HCT116 (cell line): ENCODE measurements around the gene PRKCA. TPM values are rescaled to one million over a fixed set of nuclear protein-coding genes. Genes with fewer than 3 reads are reported as not detected.
"Not testable (repeated sequence)": the region's sequence is repeated elsewhere in the genome, so short reads cannot be mapped to it uniquely, and the experiment has no call there.

ENCODE experiments used
- ATAC-seq: fragments of 200-7000 bp; cut with Tn5 transposase; 2 replicates; pipeline ENCODE4 v1.9.1; 2020; ENCODE audit warnings: mild to moderate bottlenecking, moderate library complexity
- BruUV-seq: library from RNA; stranded (reverse); fragments of 400-500 nt; replicated peaks from 2 replicates; lab custom pipeline; 2021; lab: Mats Ljungman, UMichigan
- CTCF ChIA-PET: fragments of 300-600 bp; sonication (Branson Sonifier 250); formaldehyde crosslinking; loops from one replicate; lab custom pipeline; 2021; ENCODE audit warnings: antibody characterized with exemption; lab: Charles Lee
- POLR2A ChIA-PET: fragments of 300-600, 350-600 bp; sonication (Branson Sonifier 250); formaldehyde crosslinking; loops from one replicate; lab custom pipeline; 2021; ENCODE audit warnings: antibody characterized with exemption; lab: Charles Lee
- RAD21 ChIA-PET, 2 experiments: fragments of 300-600 bp; sonication (Branson Sonifier 250); formaldehyde crosslinking; loops; one replicate each; lab custom pipeline; 2023; ENCODE audit warnings: low total read pairs in 2 of 2; ENCODE audit not compliant: uncharacterized antibody in 2 of 2, unreplicated experiment in 2 of 2, low non-redundant PET in 1 of 2; lab: Charles Lee
- DNase-seq: peaks from one replicate; pipeline ENCODE4 v3.0.0-alpha.2; 2010; ENCODE audit warnings: low read depth, low spot score
- H2AFZ ChIP-seq: fragments of 200-600 bp; shearing (Covaris generic), sonication (generic); 2 replicates; pipeline ENCODE4 v1.6.1; 2017; ENCODE audit warnings: low read depth, mixed run types, mixed read lengths, antibody characterized with exemption, low read length; ENCODE audit not compliant: poor library complexity, severe bottlenecking
- H3K27ac ChIP-seq: 2 replicates; pipeline ENCODE4 v1.5.1; 2012; ENCODE audit warnings: low read depth, low read length
- H3K27me3 ChIP-seq: fragments of 200-600 bp; sonication (generic); 2 replicates; pipeline ENCODE4 v1.6.1; 2016; ENCODE audit warnings: mixed run types, low read length, mixed read lengths; ENCODE audit not compliant: insufficient read depth
- H3K36me3 ChIP-seq, 2 experiments: fragments of 200-500 bp in 1 of 2; fragments of 200-600 bp in 1 of 2; sonication (Bioruptor generic) in 1 of 2; sonication (generic) in 1 of 2; 2 replicates each; pipeline versions ENCODE4 v1.5.1 to v1.6.1; 2014 to 2016; ENCODE audit warnings: low read length in 2 of 2, inconsistent platforms in 1 of 2, mixed read lengths in 1 of 2, mixed run types in 1 of 2; ENCODE audit not compliant: insufficient read depth in 2 of 2, control insufficient read depth in 1 of 2
- H3K4me1 ChIP-seq, 2 experiments: fragments of 200-600 bp in 1 of 2; sonication (generic) in 1 of 2; 2 replicates each; pipeline versions ENCODE4 v1.5.1 to v1.6.1; 2012 to 2017; ENCODE audit warnings: low read length in 2 of 2, inconsistent platforms in 1 of 2, mild to moderate bottlenecking in 1 of 2, mixed read lengths in 1 of 2, mixed run types in 1 of 2, moderate library complexity in 1 of 2; ENCODE audit not compliant: insufficient read depth in 2 of 2, control insufficient read depth in 1 of 2
- H3K4me2 ChIP-seq: fragments of 200-600 bp; sonication (generic); 2 replicates; pipeline ENCODE4 v1.6.1; 2017; ENCODE audit warnings: mixed run types, low read length, mixed read lengths
- H3K4me3 ChIP-seq, 2 experiments: fragments of 200-600 bp in 1 of 2; sonication (generic) in 1 of 2; replicated peaks in 1 of 2; 2 replicates each; pipeline ENCODE4 v1.5.1; 2011 to 2016; ENCODE audit warnings: low read length in 2 of 2, control low read depth in 1 of 2, low read depth in 1 of 2, mild to moderate bottlenecking in 1 of 2, mixed read lengths in 1 of 2, mixed run types in 1 of 2
- H3K79me2 ChIP-seq: fragments of 200-600 bp; sonication (generic); 2 replicates; pipeline ENCODE4 v1.6.1; 2017; ENCODE audit warnings: mild to moderate bottlenecking, mixed run types, low read length, moderate library complexity, mixed read lengths; ENCODE audit not compliant: insufficient read depth
- H3K9ac ChIP-seq: fragments of 200-600 bp; sonication (generic); 2 replicates; pipeline ENCODE4 v1.6.1; 2016; ENCODE audit warnings: low read length, mixed read lengths
- H3K9me2 ChIP-seq: fragments of 200-600 bp; sonication (generic), shearing (Covaris generic); 2 replicates; pipeline ENCODE4 v1.6.1; 2017; ENCODE audit warnings: mixed run types, mild to moderate bottlenecking, moderate library complexity; ENCODE audit not compliant: insufficient read depth
- H3K9me3 ChIP-seq, 2 experiments: fragments of 200-500 bp in 1 of 2; fragments of 200-600 bp in 1 of 2; sonication (Bioruptor generic) in 1 of 2; sonication (generic) in 1 of 2; 2 replicates each; pipeline ENCODE4 v1.6.1; 2014 to 2017; ENCODE audit warnings: low read length in 2 of 2, mixed read lengths in 2 of 2, inconsistent platforms in 1 of 2, low read depth in 1 of 2, mild to moderate bottlenecking in 1 of 2, mixed run types in 1 of 2, moderate library complexity in 1 of 2; ENCODE audit not compliant: control insufficient read depth in 1 of 2, insufficient read depth in 1 of 2
- H4K20me1 ChIP-seq: fragments of 200-600 bp; sonication (generic), shearing (Covaris generic); 2 replicates; pipeline ENCODE4 v1.6.1; 2017; ENCODE audit warnings: mixed run types, mild to moderate bottlenecking, moderate library complexity; ENCODE audit not compliant: insufficient read depth
- EZH2 ChIP-seq: fragments of 200-600 bp; sonication (generic); IDR thresholded peaks from 2 replicates; pipeline ENCODE4 v1.6.1; 2017; ENCODE audit warnings: antibody characterized with exemption, mixed run types
- EZH2phosphoT487 ChIP-seq: fragments of 200-600 bp; IDR thresholded peaks from 2 replicates; pipeline ENCODE4 v1.6.1; 2018; ENCODE audit warnings: antibody characterized with exemption, borderline replicate concordance
- FOSL1 ChIP-seq: IDR thresholded peaks from 2 replicates; pipeline ENCODE4 v1.6.1; 2012; ENCODE audit warnings: low read depth
- JUND ChIP-seq: IDR thresholded peaks from 2 replicates; pipeline ENCODE4 v1.6.1; 2012
- POLR2A ChIP-seq: IDR thresholded peaks from 2 replicates; pipeline ENCODE4 v1.7.0; 2011; ENCODE audit warnings: borderline replicate concordance; ENCODE audit not compliant: insufficient read depth, insufficient read length; ENCODE audit errors: extremely low read depth
- POLR2AphosphoS5 ChIP-seq: IDR thresholded peaks from 2 replicates; pipeline ENCODE4 v1.6.1; 2011; ENCODE audit warnings: mild to moderate bottlenecking, low read depth, low read length, moderate library complexity
- RAD21 ChIP-seq: IDR thresholded peaks from 2 replicates; pipeline ENCODE4 v1.6.1; 2012; ENCODE audit warnings: low read depth, mild to moderate bottlenecking
- SIN3A ChIP-seq: IDR thresholded peaks from 2 replicates; pipeline ENCODE4 v1.6.1; 2012; ENCODE audit warnings: low read depth
- SP1 ChIP-seq: IDR thresholded peaks from 2 replicates; pipeline ENCODE4 v1.6.1; 2012; ENCODE audit warnings: low read depth
- TCF7L2 ChIP-seq: IDR thresholded peaks from 2 replicates; pipeline ENCODE4 v1.7.0; 2011; ENCODE audit warnings: borderline replicate concordance, inconsistent platforms; ENCODE audit not compliant: insufficient read depth, insufficient read length; ENCODE audit errors: extremely low read depth
- YY1 ChIP-seq: IDR thresholded peaks from 2 replicates; pipeline ENCODE4 v1.6.1; 2011; ENCODE audit warnings: low read length, low read depth, moderate library complexity, mild to moderate bottlenecking; ENCODE audit not compliant: insufficient replicate concordance; ENCODE audit errors: extremely low read depth
- ZFX ChIP-seq: fragments of 450-650 bp; IDR thresholded peaks from 2 replicates; pipeline ENCODE4 v1.6.1; 2017
- ZNF274 ChIP-seq: fragments of 200-500 bp; sonication (Bioruptor generic); IDR thresholded peaks from 2 replicates; pipeline ENCODE4 v1.6.1; 2014; ENCODE audit warnings: mild to moderate bottlenecking, low read depth, low read length, inconsistent platforms
- intact Hi-C: fragments of 100-400 bp; cut with micrococcal nuclease; formaldehyde crosslinking; loops from 2 replicates; pipeline ENCODE4 v1.10.0; 2022
- total RNA-seq: library from RNA; stranded (reverse); gene quantifications from one replicate; pipeline ENCODE4 v1.2.1, GENCODE V29; 2021; ENCODE audit not compliant: unreplicated experiment
- TF ChIP-seq, protein P1 (sequence below), 3 experiments: fragments of 200-600 bp in 1 of 3; sonication (generic) in 1 of 3; IDR thresholded peaks in 2 of 3; conservative IDR thresholded peaks in 1 of 3; 2 replicates each; pipeline ENCODE4 v1.5.1; 2012 to 2017; ENCODE audit warnings: low read depth in 2 of 3, low read length in 2 of 3, antibody characterized with exemption in 1 of 3, borderline replicate concordance in 1 of 3, control low read depth in 1 of 3, mild to moderate bottlenecking in 1 of 3, mixed read lengths in 1 of 3, mixed run types in 1 of 3, moderate library complexity in 1 of 3; ENCODE audit not compliant: insufficient read depth in 1 of 3
- TF ChIP-seq, protein P2 (sequence below): IDR thresholded peaks from 2 replicates; pipeline ENCODE4 v1.6.1; 2012
- TF ChIP-seq, protein P3 (sequence below): IDR thresholded peaks from 2 replicates; pipeline ENCODE4 v1.6.1; 2011; ENCODE audit warnings: mild to moderate bottlenecking, low read length, moderate library complexity; ENCODE audit not compliant: insufficient replicate concordance; ENCODE audit errors: extremely low read depth
- TF ChIP-seq, protein P4 (sequence below): IDR thresholded peaks from 2 replicates; pipeline ENCODE4 v1.6.1; 2012

PRKCA gene
- total RNA-seq, 1 experiment from 2014 or later, result 18.8 TPM

DNA sequence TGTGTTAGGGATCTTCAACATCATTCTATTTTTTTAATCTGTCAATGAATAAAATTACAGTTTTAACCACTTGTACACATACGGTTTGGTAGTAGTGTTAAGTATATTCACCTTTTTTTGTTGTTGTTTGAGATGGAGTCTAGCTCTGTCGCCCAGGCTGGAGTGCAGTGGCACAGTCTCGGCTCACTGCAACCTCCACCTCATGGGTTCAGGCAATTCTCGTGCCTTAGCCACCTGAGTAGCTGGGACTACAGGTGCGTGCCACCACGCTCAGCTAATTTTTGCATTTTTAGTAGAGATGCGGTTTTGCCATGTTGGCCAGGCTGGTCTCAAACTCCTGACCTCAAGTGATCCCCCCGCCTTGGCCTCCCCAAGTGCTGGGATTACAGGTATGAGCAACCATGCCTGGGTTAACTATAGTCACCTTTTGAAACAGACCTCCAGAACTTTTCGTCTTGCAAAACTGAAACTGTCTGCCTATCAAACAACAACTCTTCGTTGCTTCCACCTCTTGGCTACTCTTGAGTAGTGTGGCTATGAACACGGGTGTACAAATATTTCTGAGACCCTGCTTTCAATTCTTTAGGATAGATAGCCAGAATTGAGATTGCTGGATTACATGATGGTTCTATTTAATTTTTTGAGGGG lies 97.8 kb downstream of the PRKCA start:
- H3K27ac ChIP-seq, H3K79me2 ChIP-seq, H2AFZ ChIP-seq, CTCF ChIA-PET, H3K9me2 ChIP-seq, H3K27me3 ChIP-seq, H3K4me2 ChIP-seq, BruUV-seq, H3K4me1 ChIP-seq, H3K36me3 ChIP-seq, ATAC-seq, intact Hi-C loops, RAD21 ChIA-PET, H3K4me3 ChIP-seq, POLR2A ChIA-PET, H3K9ac ChIP-seq, DNase-seq, H4K20me1 ChIP-seq, H3K9me3 ChIP-seq: not testable (repeated sequence)

DNA sequence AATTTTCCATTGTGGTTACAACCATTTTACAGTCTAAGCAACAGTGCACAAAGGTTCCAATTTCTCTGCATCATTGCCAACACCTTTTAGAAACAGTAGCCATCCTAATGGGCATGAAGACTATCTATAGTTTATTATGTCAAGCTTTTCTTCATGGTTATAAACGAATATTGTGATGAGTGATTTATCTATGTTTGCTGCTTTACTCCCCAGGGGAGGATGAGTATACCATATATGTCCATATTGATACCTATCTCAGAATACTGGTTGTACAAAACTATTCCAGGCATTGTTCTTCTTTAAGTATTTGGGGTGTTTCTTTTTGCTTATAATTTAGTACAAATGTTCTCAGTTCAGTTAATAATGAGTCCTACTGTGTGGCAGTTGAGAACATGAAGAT lies 98.3 kb downstream of the PRKCA start:
- H3K9me3 ChIP-seq, result 0 out of 4 replicates have a peak, but pooled peaks cover 0 to 3% of the 10 kb centered on the region in 2 experiments
- ATAC-seq, result no peak
- no peaks in the 10 kb centered on the region for H3K9me2 ChIP-seq
- no peak overlapping the region for H2AFZ ChIP-seq
- intact Hi-C loops, result no loop called here
- DNase-seq, result no peak
- no peak overlapping the region for H3K9ac ChIP-seq
- no peaks in the 10 kb centered on the region for H4K20me1 ChIP-seq
- RAD21 ChIA-PET, result no interaction called here
- H3K27ac ChIP-seq, result no peak overlapping the region
- POLR2A ChIA-PET, result no interaction called here
- BruUV-seq, result no TSS peak
- no peaks in the 10 kb centered on the region for H3K27me3 ChIP-seq
- H3K36me3 ChIP-seq, result no peaks in the 10 kb centered on the region
- H3K4me2 ChIP-seq, result no peak overlapping the region
- CTCF ChIA-PET, result no interaction called here
- no peaks in the 10 kb centered on the region for H3K79me2 ChIP-seq
- no peak overlapping the region for H3K4me3 ChIP-seq
- no peaks in the 10 kb centered on the region for H3K4me1 ChIP-seq
- TF ChIP-seq FOSL1 (no peak), RAD21 (no peak), TCF7L2 (no peak), POLR2AphosphoS5 (no peak), EZH2 (no peak), ZFX (no peak), SP1 (no peak), POLR2A (no peak), ZNF274 (no peak), EZH2phosphoT487 (no peak), JUND (no peak), SIN3A (no peak), YY1 (no peak)
- TF ChIP-seq, protein P1, sequence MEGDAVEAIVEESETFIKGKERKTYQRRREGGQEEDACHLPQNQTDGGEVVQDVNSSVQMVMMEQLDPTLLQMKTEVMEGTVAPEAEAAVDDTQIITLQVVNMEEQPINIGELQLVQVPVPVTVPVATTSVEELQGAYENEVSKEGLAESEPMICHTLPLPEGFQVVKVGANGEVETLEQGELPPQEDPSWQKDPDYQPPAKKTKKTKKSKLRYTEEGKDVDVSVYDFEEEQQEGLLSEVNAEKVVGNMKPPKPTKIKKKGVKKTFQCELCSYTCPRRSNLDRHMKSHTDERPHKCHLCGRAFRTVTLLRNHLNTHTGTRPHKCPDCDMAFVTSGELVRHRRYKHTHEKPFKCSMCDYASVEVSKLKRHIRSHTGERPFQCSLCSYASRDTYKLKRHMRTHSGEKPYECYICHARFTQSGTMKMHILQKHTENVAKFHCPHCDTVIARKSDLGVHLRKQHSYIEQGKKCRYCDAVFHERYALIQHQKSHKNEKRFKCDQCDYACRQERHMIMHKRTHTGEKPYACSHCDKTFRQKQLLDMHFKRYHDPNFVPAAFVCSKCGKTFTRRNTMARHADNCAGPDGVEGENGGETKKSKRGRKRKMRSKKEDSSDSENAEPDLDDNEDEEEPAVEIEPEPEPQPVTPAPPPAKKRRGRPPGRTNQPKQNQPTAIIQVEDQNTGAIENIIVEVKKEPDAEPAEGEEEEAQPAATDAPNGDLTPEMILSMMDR (IDR thresholded peaks at IDR 0.05 in 2 of 3, conservative IDR thresholded peaks at IDR 0.05 in 1 of 3; ENCODE audit: borderline replicate concordance in 1 of 3, insufficient read depth in 1 of 3, low read depth in 2 of 3, low read length in 2 of 3), result no peak
- TF ChIP-seq, protein P2, sequence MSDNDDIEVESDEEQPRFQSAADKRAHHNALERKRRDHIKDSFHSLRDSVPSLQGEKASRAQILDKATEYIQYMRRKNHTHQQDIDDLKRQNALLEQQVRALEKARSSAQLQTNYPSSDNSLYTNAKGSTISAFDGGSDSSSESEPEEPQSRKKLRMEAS, result no peak
- TF ChIP-seq, protein P3, sequence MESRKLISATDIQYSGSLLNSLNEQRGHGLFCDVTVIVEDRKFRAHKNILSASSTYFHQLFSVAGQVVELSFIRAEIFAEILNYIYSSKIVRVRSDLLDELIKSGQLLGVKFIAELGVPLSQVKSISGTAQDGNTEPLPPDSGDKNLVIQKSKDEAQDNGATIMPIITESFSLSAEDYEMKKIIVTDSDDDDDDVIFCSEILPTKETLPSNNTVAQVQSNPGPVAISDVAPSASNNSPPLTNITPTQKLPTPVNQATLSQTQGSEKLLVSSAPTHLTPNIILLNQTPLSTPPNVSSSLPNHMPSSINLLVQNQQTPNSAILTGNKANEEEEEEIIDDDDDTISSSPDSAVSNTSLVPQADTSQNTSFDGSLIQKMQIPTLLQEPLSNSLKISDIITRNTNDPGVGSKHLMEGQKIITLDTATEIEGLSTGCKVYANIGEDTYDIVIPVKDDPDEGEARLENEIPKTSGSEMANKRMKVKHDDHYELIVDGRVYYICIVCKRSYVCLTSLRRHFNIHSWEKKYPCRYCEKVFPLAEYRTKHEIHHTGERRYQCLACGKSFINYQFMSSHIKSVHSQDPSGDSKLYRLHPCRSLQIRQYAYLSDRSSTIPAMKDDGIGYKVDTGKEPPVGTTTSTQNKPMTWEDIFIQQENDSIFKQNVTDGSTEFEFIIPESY, result no peak
- TF ChIP-seq, protein P4, sequence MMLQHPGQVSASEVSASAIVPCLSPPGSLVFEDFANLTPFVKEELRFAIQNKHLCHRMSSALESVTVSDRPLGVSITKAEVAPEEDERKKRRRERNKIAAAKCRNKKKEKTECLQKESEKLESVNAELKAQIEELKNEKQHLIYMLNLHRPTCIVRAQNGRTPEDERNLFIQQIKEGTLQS, result no peak
